ENCODE data around the gene FBF1. TPM values are rescaled to one million over a fixed set of nuclear protein-coding genes. Genes with fewer than 3 reads are reported as not detected.
A peak's percentile ranks its signal among the peaks of the same experiment; 100 is the strongest.

Gene FBF1
- total RNA-seq, 4 donors from 2014 or later, result 13.9 to 18.3 (median 15.5) TPM

GRCh38 chr17:75950421-75950820 is 9.6 kb upstream of the FBF1 start:
- H3K9me3 ChIP-seq, result no peaks in the 10 kb centered on the region
- no peak overlapping the region for H3K27ac ChIP-seq
- TF ChIP-seq POLR2A (IDR thresholded peaks at IDR 0.05), result no peak
- TF ChIP-seq CTCF (IDR thresholded peaks at IDR 0.05), result no peak
- H3K4me3 ChIP-seq, result no peak overlapping the region
- peaks cover 42 to 100% (median 66%) of the 10 kb centered on the region in 3 donors for H3K36me3 ChIP-seq
- no peak for DNase-seq
- WGBS, 2 donors, result 86 to 91% methylated on average over 6 of the region's 6 CpGs
- no peaks in the 10 kb centered on the region for H3K27me3 ChIP-seq
- intact Hi-C loops (cut with DNase I), result no loop called here
- H3K4me1 ChIP-seq, result no peaks in the 10 kb centered on the region

GRCh38 chr17:75945211-75945610 is 4.4 kb upstream of the FBF1 start:
- 78 to 79% methylated on average over 2 of the region's 2 CpGs for WGBS, 2 donors
- intact Hi-C loops (cut with DNase I), result loop anchor here (10.0 kb wide), 1 partner anchor 460 kb away; no protein-coding TSS in a partner anchor
- TF ChIP-seq CTCF (IDR thresholded peaks at IDR 0.05) (no peak), POLR2A (IDR thresholded peaks at IDR 0.05) (no peak)
- Histone ChIP-seq H3K27ac (no peak overlapping the region), H3K4me1 (peaks cover 5 to 11% (median 9%) of the 10 kb centered on the region in 3 donors), H3K4me3 (no peak overlapping the region), H3K27me3 (no peaks in the 10 kb centered on the region), H3K9me3 (no peaks in the 10 kb centered on the region), H3K36me3 (peaks cover 25 to 70% (median 29%) of the 10 kb centered on the region in 3 donors)
- no peak for DNase-seq

- Histone ChIP-seq H3K4me1 (peaks cover 5 to 16% (median 11%) of the 10 kb centered on the region in 3 donors), H3K27ac (no peak overlapping the region), H3K4me3 (no peak overlapping the region), H3K36me3 (peaks cover 8 to 53% (median 21%) of the 10 kb centered on the region in 3 donors), H3K27me3 (no peaks in the 10 kb centered on the region), H3K9me3 (no peaks in the 10 kb centered on the region)
- TF ChIP-seq CTCF (IDR thresholded peaks at IDR 0.05) (no peak), POLR2A (IDR thresholded peaks at IDR 0.05) (no peak)
- intact Hi-C loops (cut with DNase I), result loop anchor here (10.0 kb wide), 1 partner anchor 461 kb away; no protein-coding TSS in a partner anchor
- no peak for DNase-seq
- 89 to 91% methylated on average over 1 of the region's 1 CpG for WGBS, 2 donors
These were observed 2.6 kb upstream of the FBF1 start for GRCh38 chr17:75943491-75943890.

GRCh38 chr17:75942473-75942872 is 1.6 kb upstream of the FBF1 start:
- peaks cover 0 to 43% (median 15%) of the 10 kb centered on the region in 3 donors for H3K36me3 ChIP-seq
- H3K9me3 ChIP-seq, result no peaks in the 10 kb centered on the region
- WGBS, 2 donors, result 89 to 95% methylated on average over 4 of the region's 4 CpGs
- no peak for TF ChIP-seq POLR2A (IDR thresholded peaks at IDR 0.05)
- no peak for TF ChIP-seq CTCF (IDR thresholded peaks at IDR 0.05)
- H3K27ac ChIP-seq, result no peak overlapping the region
- peaks cover 5 to 16% (median 11%) of the 10 kb centered on the region in 3 donors for H3K4me1 ChIP-seq
- intact Hi-C loops (cut with DNase I), result loop anchor here (10.0 kb wide), 1 partner anchor 462 kb away; no protein-coding TSS in a partner anchor
- H3K27me3 ChIP-seq, result no peaks in the 10 kb centered on the region
- no peak overlapping the region for H3K4me3 ChIP-seq
- DNase-seq, result no peak

- peaks cover 5 to 16% (median 11%) of the 10 kb centered on the region in 3 donors for H3K4me1 ChIP-seq
- H3K27me3 ChIP-seq, result no peaks in the 10 kb centered on the region
- H3K4me3 ChIP-seq, result peak overlapping the region; percentile 55 to 95 (median 68)
- 39 to 44% methylated on average over 5 to 6 of the region's 6 CpGs for WGBS, 2 donors
- no peaks in the 10 kb centered on the region for H3K9me3 ChIP-seq
- peaks cover 0 to 32% (median 9%) of the 10 kb centered on the region in 3 donors for H3K36me3 ChIP-seq
- intact Hi-C loops (cut with DNase I), result loop anchor here (10.0 kb wide), 1 partner anchor 463 kb away; no protein-coding TSS in a partner anchor
- no peak for DNase-seq
- TF ChIP-seq CTCF (IDR thresholded peaks at IDR 0.05) (no peak), POLR2A (IDR thresholded peaks at IDR 0.05) (no peak)
- H3K27ac ChIP-seq, result peak overlapping the region; percentile 7 to 88 (median 65)
These were observed 589 bp upstream of the FBF1 start for GRCh38 chr17:75941442-75941819.

All from esophagus squamous epithelium (tissue), 5 donors.